RCC 7860 (cell line): ENCODE results near the gene PLXNB1.

Experiments used
- DNase-seq: peaks from one replicate; pipeline ENCODE4 v3.0.0-alpha.2; 2015; ENCODE audit warnings: low spot score
- FAIRE-seq: peaks from 2 replicates; lab custom pipeline; 2012; peaks lifted over from hg19 to GRCh38; lab: Jason Lieb, UNC

The PLXNB1 gene

GRCh38 chr3:48418651-48419050 lies 11.2 kb downstream of the PLXNB1 start:
- DNase-seq (no peak), FAIRE-seq (no peak)

GRCh38 chr3:48418140-48418539 lies 11.7 kb downstream of the PLXNB1 start:
- no peak for FAIRE-seq
- no peak for DNase-seq

GRCh38 chr3:48417529-48418108 lies 12.3 kb downstream of the PLXNB1 start:
- no peak for FAIRE-seq
- DNase-seq, result no peak

- DNase-seq, result no peak
- FAIRE-seq, result no peak
These were observed 13.3 kb downstream of the PLXNB1 start for GRCh38 chr3:48416546-48416945.

- DNase-seq (no peak), FAIRE-seq (no peak)
These were observed 13.8 kb downstream of the PLXNB1 start for GRCh38 chr3:48416091-48416505.

- DNase-seq, result no peak
- FAIRE-seq, result no peak
These were observed 14.5 kb downstream of the PLXNB1 start for GRCh38 chr3:48415251-48415953.

GRCh38 chr3:48414376-48415250 lies 15.3 kb downstream of the PLXNB1 start:
- no peak for FAIRE-seq
- DNase-seq, result no peak

- no peak for DNase-seq
- FAIRE-seq, result no peak
These were observed 16.3 kb downstream of the PLXNB1 start for GRCh38 chr3:48413611-48414010.

GRCh38 chr3:48413086-48413485 lies 16.8 kb downstream of the PLXNB1 start:
- no peak for DNase-seq

GRCh38 chr3:48412375-48413001 lies 17.4 kb downstream of the PLXNB1 start:
- no peak for DNase-seq
- FAIRE-seq, result no peak

More at GRCh38 chr3:48413086-48413485, 16.8 kb downstream of the PLXNB1 start:
- FAIRE-seq, result no peak

- DNase-seq (no peak), FAIRE-seq (no peak)
These were observed 18.1 kb downstream of the PLXNB1 start for GRCh38 chr3:48411606-48412374.

- no peak for DNase-seq
- no peak for FAIRE-seq
These were observed 18.8 kb downstream of the PLXNB1 start for GRCh38 chr3:48411041-48411588.

- DNase-seq, result no peak
- FAIRE-seq, result no peak
These were observed 19.5 kb downstream of the PLXNB1 start for GRCh38 chr3:48410205-48411040.

GRCh38 chr3:48409291-48410201 lies 20.3 kb downstream of the PLXNB1 start:
- FAIRE-seq, result no peak
- DNase-seq, result no peak

GRCh38 chr3:48408823-48409281 lies 21.0 kb downstream of the PLXNB1 start:
- DNase-seq, result no peak
- FAIRE-seq, result no peak

GRCh38 chr3:48407542-48408099 lies 22.3 kb downstream of the PLXNB1 start:
- DNase-seq (no peak), FAIRE-seq (no peak)

GRCh38 chr3:48406443-48407431 lies 23.1 kb downstream of the PLXNB1 start:
- DNase-seq (no peak), FAIRE-seq (no peak)
